HAP-1 (cell line): Measurements from ENCODE around the gene KRT16.
"Not testable (repeated sequence)": the region's sequence is repeated elsewhere in the genome, so short reads cannot be mapped to it uniquely, and the experiment has no call there.

Experiments used
- DNase-seq, 2 experiments: peaks; one replicate each; pipeline ENCODE4 v3.0.0-alpha.2; 2016 to 2020; ENCODE audit warnings: low spot score in 2 of 2
- H3K27me3 ChIP-seq: fragments of 250-450 bp; sonication (Bioruptor Pico); 2 replicates; pipeline ENCODE4 v1.5.1; 2020; ENCODE audit warnings: low read depth, mild to moderate bottlenecking, moderate library complexity
- H3K36me3 ChIP-seq: fragments of 250-450 bp; sonication (Bioruptor Pico); replicated peaks from 2 replicates; pipeline ENCODE4 v1.5.1; 2020; ENCODE audit warnings: mild to moderate bottlenecking
- H3K4me1 ChIP-seq: fragments of 250-450 bp; sonication (Bioruptor Pico); 2 replicates; pipeline ENCODE4 v1.5.1; 2020; ENCODE audit warnings: mild to moderate bottlenecking
- H3K4me3 ChIP-seq: fragments of 250-450 bp; sonication (Bioruptor Pico); 2 replicates; pipeline ENCODE4 v1.5.1; 2020; ENCODE audit warnings: mild to moderate bottlenecking, moderate library complexity
- H3K9me3 ChIP-seq: fragments of 250-450 bp; sonication (Bioruptor Pico); 2 replicates; pipeline ENCODE4 v1.5.1; 2020; ENCODE audit warnings: mild to moderate bottlenecking, moderate library complexity
- in situ Hi-C: fragments of 300-500 bp; cut with MboI; formaldehyde crosslinking; loops from 3 replicates; pipeline ENCODE4 v1.14.3; 2020; ENCODE audit warnings: low sequenced_read_pairs, inconsistent platforms, mixed read lengths

Gene KRT16

DNA sequence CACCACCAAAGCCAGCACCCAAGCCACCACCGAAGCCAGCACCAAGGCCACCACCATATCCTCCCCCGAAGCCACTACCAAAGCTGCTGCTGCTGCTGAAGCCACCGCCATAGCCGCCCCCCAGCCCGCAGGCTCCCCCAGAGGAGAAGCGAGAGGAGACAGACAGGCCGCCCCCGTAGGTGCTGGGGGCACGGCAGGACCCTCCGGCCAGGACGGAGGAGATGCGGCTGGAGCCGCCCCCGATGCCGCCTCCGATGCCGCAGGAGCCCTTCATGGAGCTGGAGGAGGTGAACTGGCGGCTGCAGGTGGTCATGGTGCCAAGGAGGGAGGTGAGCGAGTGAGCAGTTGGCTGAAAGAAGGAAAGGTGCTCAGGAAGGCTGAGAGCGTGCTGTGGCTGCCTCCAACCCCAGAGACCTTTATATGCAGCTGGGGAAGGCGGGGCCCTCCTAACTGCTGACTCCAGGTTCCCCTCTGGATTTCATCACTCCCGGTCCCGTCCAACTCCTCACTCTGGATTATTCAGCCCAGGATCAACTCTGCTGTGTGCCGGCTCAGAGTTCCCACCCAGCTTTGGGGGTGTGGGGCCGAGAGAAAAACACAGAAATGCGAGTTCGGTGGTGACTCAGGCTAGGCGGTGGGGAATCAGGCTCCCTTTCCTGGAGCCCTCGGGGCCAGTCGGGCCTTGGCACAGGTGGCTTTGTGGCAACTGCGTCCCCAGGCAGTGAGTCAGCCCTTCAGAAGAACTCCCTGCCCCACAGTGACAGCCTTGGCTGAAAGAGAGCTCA, at the start of gene KRT16:
KRT16 (minus strand) TSS at position 392 of the 785 bp plus-strand sequence; CDS start at position 313, 79 bp downstream.
- in situ Hi-C loops = not testable (repeated sequence)

GRCh38 chr17:41660221-41660711, 47.7 kb upstream of the KRT16 start:
- in situ Hi-C loops = loop anchor here (5.0 to 25.0 kb wide), 5 partner anchors 113 to 1048 kb away; no protein-coding TSS in a partner anchor
- no peaks in the 10 kb centered on the region for H3K36me3 ChIP-seq
- H3K9me3 ChIP-seq = no peaks in the 10 kb centered on the region
- DNase-seq = no peak
- no peak overlapping the region for H3K4me3 ChIP-seq
- H3K27me3 ChIP-seq = no peaks in the 10 kb centered on the region
- no peaks in the 10 kb centered on the region for H3K4me1 ChIP-seq

More for the DNA sequence above, at the start of gene KRT16:
- H3K9me3 ChIP-seq, H3K4me1 ChIP-seq, DNase-seq, H3K4me3 ChIP-seq, H3K27me3 ChIP-seq, H3K36me3 ChIP-seq: not testable (repeated sequence)

DNA sequence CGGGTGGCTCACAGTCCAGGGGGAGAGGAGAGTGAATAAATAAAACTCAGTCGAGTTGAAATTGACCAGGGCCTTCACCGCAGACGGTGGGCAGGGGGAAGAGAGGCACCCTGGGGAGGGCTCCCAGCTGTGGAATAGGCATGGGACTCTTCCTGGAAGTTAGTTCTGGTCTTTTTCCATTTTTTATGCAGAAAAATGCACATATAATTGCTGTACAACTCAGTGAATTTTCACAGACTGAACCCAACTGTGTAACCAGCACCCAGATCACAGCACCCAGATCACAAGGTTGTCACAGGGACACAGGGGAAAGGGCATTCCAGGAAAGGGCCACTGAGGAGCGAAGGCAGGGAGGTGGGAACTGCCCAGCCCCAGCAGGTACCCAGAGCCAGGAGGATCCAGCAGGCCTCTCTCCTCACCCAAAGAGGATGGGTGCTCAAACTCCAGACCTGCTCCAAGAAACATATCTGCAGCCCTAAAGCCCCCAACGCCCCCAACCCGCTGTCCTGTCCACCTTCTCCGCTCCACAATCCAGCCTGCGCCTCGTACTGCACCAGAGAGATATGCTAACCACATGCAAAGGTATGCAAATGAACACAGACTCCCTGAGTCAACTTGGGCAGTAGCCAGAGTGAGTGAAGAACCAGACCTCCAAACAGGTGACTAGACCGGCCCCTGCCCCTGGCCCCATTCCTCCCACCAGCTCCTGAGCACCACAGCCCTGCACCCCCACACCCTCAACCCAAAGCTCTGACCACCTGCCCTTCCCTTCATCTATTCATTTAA, 47.1 kb upstream of the KRT16 start:
- in situ Hi-C loops = loop anchor here (5.0 to 25.0 kb wide), 5 partner anchors 112 to 1047 kb away; no protein-coding TSS in a partner anchor
- DNase-seq = no peak
- Histone ChIP-seq H3K36me3 (no peaks in the 10 kb centered on the region), H3K27me3 (no peaks in the 10 kb centered on the region), H3K4me3 (no peak overlapping the region), H3K9me3 (no peaks in the 10 kb centered on the region), H3K4me1 (no peaks in the 10 kb centered on the region)

DNA sequence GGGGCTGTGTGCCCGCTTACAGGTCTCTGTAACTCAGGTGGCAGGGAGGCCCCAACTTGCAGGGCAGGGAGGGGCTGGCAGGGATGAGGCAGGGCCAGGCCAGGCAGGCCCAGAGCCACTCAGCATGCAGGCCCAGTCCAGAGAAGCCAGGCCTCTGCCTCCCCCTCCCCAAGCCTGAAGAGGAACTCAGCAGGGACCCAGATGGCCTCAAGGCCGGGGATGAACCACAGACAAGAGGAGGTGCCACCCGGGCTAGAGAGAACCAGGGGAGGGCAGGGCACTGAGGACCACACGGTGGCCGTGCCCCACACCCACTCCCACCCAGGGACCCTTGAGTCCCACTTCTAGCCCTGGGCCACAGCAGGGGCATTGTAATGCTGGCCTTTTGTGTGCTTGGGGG, 46.3 kb upstream of the KRT16 start:
- H3K4me1 ChIP-seq = no peaks in the 10 kb centered on the region
- no peaks in the 10 kb centered on the region for H3K27me3 ChIP-seq
- no peaks in the 10 kb centered on the region for H3K9me3 ChIP-seq
- H3K4me3 ChIP-seq = no peak overlapping the region
- in situ Hi-C loops = loop anchor here (25.0 kb wide), 3 partner anchors 322 to 1047 kb away; no protein-coding TSS in a partner anchor
- no peak for DNase-seq
- no peaks in the 10 kb centered on the region for H3K36me3 ChIP-seq

DNA sequence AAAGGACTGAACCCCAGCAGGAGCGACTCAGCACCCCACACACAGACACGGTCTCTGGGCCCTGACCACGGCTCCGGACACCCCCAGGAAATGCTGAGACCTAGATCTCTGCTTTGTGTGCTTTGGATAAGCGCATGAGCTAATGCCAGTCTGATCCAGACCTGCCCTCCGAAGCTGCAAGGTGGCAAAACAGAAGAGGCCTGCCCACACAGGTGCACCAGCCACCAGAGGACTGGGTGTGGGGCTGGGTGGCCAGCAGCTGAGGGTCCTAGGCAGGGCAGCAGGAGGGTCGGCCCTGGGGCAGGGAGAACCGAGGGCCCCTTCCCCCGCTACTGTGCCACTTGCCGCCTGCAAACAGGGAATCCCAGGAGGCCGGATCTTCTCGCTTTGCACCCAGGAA, 45.4 kb upstream of the KRT16 start:
- Histone ChIP-seq H3K27me3 (no peaks in the 10 kb centered on the region), H3K9me3 (no peaks in the 10 kb centered on the region), H3K4me3 (no peak overlapping the region), H3K4me1 (no peaks in the 10 kb centered on the region), H3K36me3 (no peaks in the 10 kb centered on the region)
- no peak for DNase-seq
- in situ Hi-C loops = loop anchor here (25.0 kb wide), 3 partner anchors 321 to 1046 kb away; no protein-coding TSS in a partner anchor

GRCh38 chr17:41657176-41657754, 44.7 kb upstream of the KRT16 start:
- in situ Hi-C loops = loop anchor here (25.0 kb wide), 3 partner anchors 320 to 1045 kb away; no protein-coding TSS in a partner anchor

DNA sequence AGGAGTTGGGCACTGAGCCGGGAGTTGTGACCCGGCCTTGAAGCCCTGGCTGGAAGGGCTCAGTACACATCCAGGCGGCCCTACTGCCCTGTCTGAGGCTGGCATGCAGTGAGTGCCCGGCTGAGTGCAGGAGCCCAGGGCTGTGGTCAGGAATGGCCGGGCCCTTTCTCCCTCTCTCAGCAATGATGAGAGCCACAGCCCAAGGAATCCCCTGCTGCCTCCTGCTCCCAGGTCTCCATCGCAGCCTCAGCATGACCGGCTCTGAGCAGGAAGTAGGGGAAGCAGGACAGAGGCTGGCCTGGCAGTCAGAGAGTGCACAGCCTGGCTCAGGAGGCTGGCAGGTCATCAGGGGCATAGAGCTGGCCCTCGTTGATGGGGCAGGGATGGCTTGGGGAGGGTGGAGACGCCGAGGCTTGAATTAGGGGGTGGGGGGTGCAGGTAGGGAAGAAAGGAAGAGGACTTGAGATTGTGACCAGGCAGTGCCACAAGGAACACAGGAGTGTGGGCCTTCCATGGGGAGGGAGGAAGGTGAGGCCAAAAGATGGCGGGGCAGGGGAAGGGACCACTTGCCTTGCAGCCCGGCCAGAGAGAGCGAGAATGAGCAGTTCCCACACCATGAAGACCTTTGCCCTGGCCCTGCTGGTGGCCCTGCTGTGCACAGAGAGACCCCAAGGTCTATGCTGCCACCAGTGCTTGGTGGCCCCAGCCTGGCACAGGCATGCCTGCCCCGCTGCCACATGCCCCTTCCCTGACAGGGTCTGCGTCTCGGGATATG, 43.9 kb upstream of the KRT16 start:
- Histone ChIP-seq H3K4me1 (no peaks in the 10 kb centered on the region), H3K27me3 (no peaks in the 10 kb centered on the region), H3K9me3 (no peaks in the 10 kb centered on the region), H3K4me3 (no peak overlapping the region), H3K36me3 (no peaks in the 10 kb centered on the region)
- in situ Hi-C loops = loop anchor here (25.0 kb wide), 3 partner anchors 319 to 1044 kb away; no protein-coding TSS in a partner anchor
- no peak for DNase-seq

More at GRCh38 chr17:41657176-41657754, 44.7 kb upstream of the KRT16 start:
- no peaks in the 10 kb centered on the region for H3K36me3 ChIP-seq
- no peaks in the 10 kb centered on the region for H3K4me1 ChIP-seq
- no peaks in the 10 kb centered on the region for H3K9me3 ChIP-seq
- no peak overlapping the region for H3K4me3 ChIP-seq
- no peak for DNase-seq
- no peaks in the 10 kb centered on the region for H3K27me3 ChIP-seq

DNA sequence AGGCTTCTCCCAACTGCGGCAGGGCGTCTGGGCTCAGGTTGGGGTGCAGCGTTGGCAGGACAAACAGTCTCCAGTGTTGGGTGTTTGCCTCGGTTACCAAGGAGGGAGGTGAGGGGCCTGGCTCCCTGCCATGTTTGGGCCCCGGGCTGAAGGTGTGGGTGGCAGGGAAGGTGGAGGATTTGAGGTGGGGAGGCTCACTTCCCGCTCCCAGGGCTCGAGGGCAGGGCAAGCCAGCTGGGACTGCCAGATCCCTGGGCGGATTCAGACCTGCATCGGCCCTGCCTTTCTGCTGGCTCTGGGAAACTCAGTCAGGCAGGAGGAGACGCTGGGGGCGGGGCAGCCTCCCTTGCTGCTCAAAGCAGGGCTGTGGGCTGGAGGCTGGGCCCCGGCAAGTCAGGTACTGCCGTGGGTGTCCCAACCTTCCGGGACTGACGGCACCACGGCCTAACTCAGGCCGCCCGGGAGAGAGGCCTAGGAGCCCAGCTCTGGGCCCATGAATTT, 43.1 kb upstream of the KRT16 start:
- in situ Hi-C loops = loop anchor here (25.0 kb wide), 3 partner anchors 318 to 1043 kb away; no protein-coding TSS in a partner anchor
- Histone ChIP-seq H3K4me3 (no peak overlapping the region), H3K36me3 (no peaks in the 10 kb centered on the region), H3K27me3 (no peaks in the 10 kb centered on the region), H3K9me3 (no peaks in the 10 kb centered on the region), H3K4me1 (no peaks in the 10 kb centered on the region)
- DNase-seq = peak in 1 of 2 experiments; percentile 29

- H3K27me3 ChIP-seq = no peaks in the 10 kb centered on the region
- no peaks in the 10 kb centered on the region for H3K9me3 ChIP-seq
- DNase-seq = no peak
- in situ Hi-C loops = loop anchor here (25.0 kb wide), 3 partner anchors 318 to 1043 kb away; no protein-coding TSS in a partner anchor
- H3K4me1 ChIP-seq = no peaks in the 10 kb centered on the region
- H3K4me3 ChIP-seq = no peak overlapping the region
- no peaks in the 10 kb centered on the region for H3K36me3 ChIP-seq
Observed at GRCh38 chr17:41654678-41655607, 42.4 kb upstream of the KRT16 start.

GRCh38 chr17:41653892-41654677, 41.5 kb upstream of the KRT16 start:
- no peaks in the 10 kb centered on the region for H3K9me3 ChIP-seq
- no peaks in the 10 kb centered on the region for H3K27me3 ChIP-seq
- no peaks in the 10 kb centered on the region for H3K36me3 ChIP-seq
- no peaks in the 10 kb centered on the region; the same call in 1 of the 2 replicates for H3K4me1 ChIP-seq
- in situ Hi-C loops = loop anchor here (25.0 kb wide), 3 partner anchors 317 to 1042 kb away; no protein-coding TSS in a partner anchor
- DNase-seq = no peak
- no peak overlapping the region for H3K4me3 ChIP-seq

- in situ Hi-C loops = loop anchor here (25.0 kb wide), 3 partner anchors 316 to 1041 kb away; no protein-coding TSS in a partner anchor
- no peaks in the 10 kb centered on the region for H3K36me3 ChIP-seq
- H3K27me3 ChIP-seq = no peaks in the 10 kb centered on the region
- H3K4me1 ChIP-seq = peaks cover 4% of the 10 kb centered on the region
- H3K9me3 ChIP-seq = no peaks in the 10 kb centered on the region
- no peak overlapping the region for H3K4me3 ChIP-seq
- no peak for DNase-seq
Observed at GRCh38 chr17:41653421-41653820, 40.9 kb upstream of the KRT16 start.
